Measurements from ENCODE around the gene OCA2. TPM values are rescaled to one million over a fixed set of nuclear protein-coding genes. Genes with fewer than 3 reads are reported as not detected.
A peak's percentile ranks its signal among the peaks of the same experiment; 100 is the strongest.

Gene OCA2
- total RNA-seq, 1 experiment from 2014 or later, result 0.31 TPM

GRCh38 chr15:28112101-28112760 lies 13.1 kb upstream of the OCA2 start:
- Histone ChIP-seq H3K18ac (ENCODE audit: insufficient read length, low read depth, low read length) (no peak overlapping the region), H3K14ac (ENCODE audit: insufficient read depth, low read length) (no peak overlapping the region), H3K4me2 (ENCODE audit: insufficient read depth, insufficient read length, low read length) (no peak overlapping the region), H4K5ac (ENCODE audit: insufficient read length, low read depth, low read length) (no peak overlapping the region), H2BK20ac (ENCODE audit: low read depth, low read length, poor library complexity, severe bottlenecking) (no peak overlapping the region), H3K79me2 (ENCODE audit: insufficient read depth, low read length) (no peaks in the 10 kb centered on the region), H2BK12ac (ENCODE audit: insufficient read length, low read depth, low read length) (no peak overlapping the region), H3T11ph (ENCODE audit: low read length) (no peak overlapping the region), H3K27me3 (ENCODE audit: insufficient read depth, low read length) (peaks cover 6% of the 10 kb centered on the region; the same call in 1 of the 2 replicates), H4K8ac (replicated peaks; ENCODE audit: insufficient read length, low read depth, low read length) (no peak overlapping the region), H3K56ac (ENCODE audit: insufficient read length, low read depth, low read length) (no peak overlapping the region), H2BK120ac (ENCODE audit: low read depth, low read length, poor library complexity, severe bottlenecking) (no peak overlapping the region), H3K4ac (ENCODE audit: low read depth, low read length) (no peak overlapping the region), H4K20me1 (ENCODE audit: control insufficient read depth, insufficient read depth, insufficient read length) (no peaks in the 10 kb centered on the region), H2AK5ac (ENCODE audit: insufficient read length, low read length) (no peak overlapping the region), H3K9ac (ENCODE audit: extremely low read depth, insufficient read length, low read length) (no peak overlapping the region), H4K91ac (ENCODE audit: insufficient read length, low read depth, low read length) (no peak overlapping the region), H2AFZ (ENCODE audit: low read length) (no peak overlapping the region), H3K23me2 (ENCODE audit: insufficient read length, low read depth, low read length, poor library complexity, severe bottlenecking) (peaks cover 4% of the 10 kb centered on the region), H3K27ac (ENCODE audit: insufficient read length, low read depth, low read length) (no peak overlapping the region), H2BK5ac (ENCODE audit: insufficient read length, low read length) (no peak overlapping the region), H3K4me1 (ENCODE audit: insufficient read depth, low read length) (no peaks in the 10 kb centered on the region), H3K23ac (ENCODE audit: insufficient read length, low read depth, low read length) (no peak overlapping the region), H3K9me3 (ENCODE audit: control insufficient read depth, low read depth, low read length) (no peaks in the 10 kb centered on the region), H2BK15ac (ENCODE audit: low read depth, low read length) (no peak overlapping the region), H3K79me1 (ENCODE audit: insufficient read depth, low read depth, low read length, poor library complexity, severe bottlenecking) (no peaks in the 10 kb centered on the region)
- H3K27me3 Mint-ChIP-seq (ENCODE audit: low read depth), result peaks cover 21% of the 10 kb centered on the region
- no CpG with 5 or more reads among the region's 20 CpGs for WGBS (ENCODE audit: extremely low coverage, insufficient read length, low lambda C conversion rate)
- H3K27ac Mint-ChIP-seq, result no peak overlapping the region; a peak in 2 of 7 replicates
- H3K36me3 Mint-ChIP-seq (ENCODE audit: insufficient read depth in 1 of 3, low read depth in 3 of 3), result peaks cover 40 to 54% (median 53%) of the 10 kb centered on the region in 3 experiments
- no peaks in the 10 kb centered on the region; a peak in 1 of 5 replicates for H3K9me3 Mint-ChIP-seq
- TF ChIP-seq CTCF (conservative IDR thresholded peaks at IDR 0.05), result no peak
- 0 out of 4 replicates have a peak, but pooled peaks cover 0 to 5% of the 10 kb centered on the region in 2 experiments for H3K4me1 Mint-ChIP-seq
- no peak overlapping the region for H3K4me3 Mint-ChIP-seq
- peak; percentile 18 for DNase-seq

Data from H9 (cell line).